A549 treated with dexamethasone at 1 μM for 4 hours (cell line): ENCODE results near the gene CSMD2. TPM values are rescaled to one million over a fixed set of nuclear protein-coding genes. Genes with fewer than 3 reads are reported as not detected.

ENCODE experiments used
- total RNA-seq: library from RNA; stranded (reverse); fragments of 200-300 nt; extraction: Qiagen RNA extraction; gene quantifications from 5 replicates; pipeline ENCODE4 v1.2.3, GENCODE V29; 2022

The CSMD2 gene
- 0.02 to 0.03 TPM (median 0.02 TPM) in 3 of 5 replicates, not detected in the others for total RNA-seq

DNA sequence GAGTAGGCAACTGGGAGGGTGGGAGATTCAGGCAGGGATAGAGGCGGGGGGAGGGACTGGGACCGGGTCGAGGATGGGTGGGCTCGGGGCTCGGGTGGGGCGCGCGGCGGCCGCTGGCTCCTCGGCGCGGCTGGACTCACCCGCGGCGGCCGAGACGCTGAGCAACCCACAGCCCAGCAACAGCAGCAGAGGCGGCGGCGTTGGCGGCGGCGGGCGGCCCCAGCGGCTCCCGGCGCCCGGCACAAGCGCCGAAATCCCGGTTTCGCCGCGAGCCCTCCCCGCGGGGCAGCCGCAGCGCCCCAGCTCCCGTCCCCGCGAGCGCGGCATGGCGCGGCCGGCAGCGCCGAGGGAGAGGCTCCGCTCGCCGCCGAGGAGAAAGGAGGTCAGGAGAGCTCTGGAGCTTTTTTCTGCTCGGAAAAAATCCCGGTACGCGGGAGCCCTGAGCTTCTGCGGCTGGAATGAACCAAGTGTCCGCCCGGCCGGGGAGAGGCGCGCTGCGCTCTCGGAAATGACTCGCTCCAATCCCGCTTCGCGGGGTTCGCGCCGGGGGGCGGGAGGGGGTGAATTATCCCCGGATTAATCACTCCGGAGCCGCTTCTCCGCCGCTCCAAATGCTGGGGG, at the start of gene CSMD2:
TSS of gene CSMD2 (minus strand) at position 460 of the 621 bp plus-strand sequence. CDS start at position 327, 133 bp downstream.

DNA sequence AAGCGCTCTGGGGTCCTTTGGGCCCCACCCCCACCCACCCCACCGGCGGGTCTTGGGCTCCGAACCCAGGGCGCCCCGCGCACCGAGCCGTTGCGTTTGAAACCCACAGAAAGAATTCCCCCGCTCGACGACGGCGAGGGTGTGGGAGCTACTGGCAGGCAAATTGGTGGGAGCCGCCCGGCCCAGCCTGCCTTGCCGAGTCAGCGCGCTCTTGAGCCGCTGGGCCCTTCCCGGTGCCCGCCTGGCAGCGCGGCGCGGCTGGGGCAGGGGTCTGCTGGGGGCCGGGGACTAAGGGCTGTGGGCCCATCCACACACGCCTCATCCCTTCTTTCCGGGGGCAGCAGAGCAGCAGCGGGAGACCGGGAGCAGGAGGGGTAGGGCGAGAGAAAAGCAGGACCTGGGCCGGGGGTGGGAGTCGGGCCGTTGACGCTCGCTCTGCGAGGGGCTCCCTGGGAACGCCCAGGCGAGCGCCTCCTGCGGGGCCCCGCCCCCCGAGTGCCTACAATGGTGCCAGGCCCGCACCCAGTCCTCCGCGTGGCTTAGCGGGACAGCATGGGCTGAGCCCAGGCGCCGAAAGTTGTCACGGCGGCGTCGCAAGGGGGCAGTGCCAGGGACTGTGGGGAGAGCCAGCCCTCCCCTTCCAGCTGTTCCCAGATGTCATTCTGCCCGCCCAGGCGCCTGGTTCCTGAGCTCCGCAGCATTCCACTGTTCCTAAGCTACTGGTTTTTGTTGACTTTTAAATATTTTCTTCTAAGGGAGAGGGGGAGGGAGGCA, 12.0 kb upstream of the CSMD2 start, which contains the start of gene C1orf94:
TSS of gene C1orf94 (plus strand) at position 78 of the 774 bp plus-strand sequence. CDS start 883 bp downstream, outside the sequence.

DNA sequence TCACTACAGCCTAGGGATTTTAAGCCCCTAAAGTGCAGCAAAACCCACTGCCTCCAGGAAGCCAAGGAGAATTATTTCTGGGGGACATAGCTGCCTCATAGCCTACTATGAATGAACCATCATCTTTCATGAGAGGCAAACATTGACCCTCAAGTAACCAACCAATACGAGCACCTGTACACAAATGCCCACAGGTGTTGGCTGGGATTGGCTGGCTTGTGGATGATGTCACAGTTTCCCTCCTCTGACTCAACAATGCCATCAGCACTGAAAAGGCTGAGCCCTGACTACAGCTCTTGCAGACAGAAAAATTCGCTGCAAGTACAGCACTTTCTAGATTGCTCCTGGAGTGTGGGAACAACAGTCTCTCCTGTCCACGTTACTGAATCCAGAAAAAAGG, 301.3 kb downstream of the CSMD2 start, which contains the start of gene HMGB4:
TSS of gene HMGB4 (plus strand) at position 301 of the 400 bp plus-strand sequence. CDS start 113 bp downstream, outside the sequence.

DNA sequence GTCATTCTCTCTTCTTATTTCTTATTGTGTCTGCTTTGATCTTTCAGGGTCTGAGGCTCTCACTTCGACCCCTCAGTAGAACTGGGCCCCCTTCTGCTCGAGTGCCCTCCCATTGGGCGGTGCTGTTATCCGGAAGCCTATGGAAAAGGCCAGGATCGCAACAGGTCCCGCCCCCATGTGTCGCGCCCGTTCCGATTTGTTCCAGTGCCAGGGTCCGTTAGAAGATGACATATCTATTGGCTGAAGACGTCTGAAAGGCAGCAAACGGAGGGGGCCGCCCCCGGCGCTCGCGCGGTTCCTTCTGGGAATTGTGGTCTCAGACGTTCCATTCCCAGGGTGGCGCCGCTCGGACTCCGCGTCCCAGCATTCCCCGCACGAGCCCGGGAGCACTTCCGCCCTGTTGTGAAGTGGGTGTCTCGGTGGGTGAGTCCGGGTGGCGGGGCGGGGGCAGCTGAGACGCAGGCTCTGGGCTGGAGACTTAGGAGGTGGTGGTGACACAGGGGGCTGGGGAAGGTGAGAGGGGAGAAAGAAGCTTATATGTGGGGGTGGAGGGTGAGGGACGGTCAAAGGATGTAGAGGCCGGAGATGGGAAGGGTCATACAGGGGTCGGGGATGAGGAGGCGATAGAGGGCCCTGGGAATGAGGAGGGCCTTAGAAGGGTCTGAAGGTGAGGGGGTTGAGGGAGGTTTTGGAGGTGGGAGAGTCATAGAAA, 692.6 kb downstream of the CSMD2 start, which contains the start of gene ZSCAN20:
TSS of gene ZSCAN20 (plus strand) at position 377 of the 712 bp plus-strand sequence. CDS start 6,644 bp downstream, outside the sequence.

Other genes with a start within 250 kb of the CSMD2 start
- gene C1orf94, start 11.7 kb upstream of the CSMD2 start, total RNA-seq = 0.03 TPM in 1 of 5 replicates, not detected in the others